ENCODE measurements around the gene GPD1. TPM values are rescaled to one million over a fixed set of nuclear protein-coding genes. Genes with fewer than 3 reads are reported as not detected.

Gene GPD1
- total and polyA plus RNA-seq, 9 of the 15 experiments (the other 6 are each of a cell fraction or from before 2014, with no cell fraction given) = 0.13 to 1.00 (median 0.55) TPM

DNA sequence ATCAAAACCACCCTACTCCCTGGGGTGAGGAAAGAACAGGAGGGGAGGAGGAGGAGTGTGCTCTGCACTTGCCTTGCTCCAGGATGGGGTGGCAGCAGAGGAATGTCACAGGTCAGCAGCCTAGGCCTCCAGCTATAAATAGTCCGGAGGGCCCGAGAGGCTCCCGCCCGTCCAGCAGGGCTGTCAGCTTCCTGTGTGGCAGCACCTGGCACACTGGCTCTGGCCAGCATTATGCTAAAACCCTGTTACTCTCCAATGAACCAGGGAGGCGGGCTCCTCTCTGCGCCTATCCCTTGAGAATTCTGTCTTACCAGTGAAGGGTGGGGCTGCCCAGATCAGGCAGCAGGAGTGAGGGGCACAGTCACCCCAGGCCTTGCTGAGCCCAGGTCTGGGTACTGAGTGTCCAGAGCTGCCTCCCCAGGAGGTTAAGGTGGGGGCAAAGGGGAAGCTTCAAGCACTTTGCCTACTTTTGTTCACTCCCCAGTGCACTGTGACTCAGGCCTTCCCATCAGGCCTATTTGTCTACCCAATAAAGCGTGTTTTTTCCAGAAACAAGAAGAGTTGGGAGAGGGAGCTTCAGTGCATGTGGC, 7.0 kb downstream of the GPD1 start:
- ATAC-seq = no peak
- Histone ChIP-seq H2AFZ (ENCODE audit: low read depth, low read length) (peak overlapping the region; percentile 90), H3K4me1 (replicated peaks in 1 of 2; ENCODE audit: control insufficient read depth in 2 of 2, insufficient read depth in 2 of 2, low read length in 2 of 2) (peaks cover 29 to 48% of the 10 kb centered on the region in 2 experiments), H3K9ac (ENCODE audit: insufficient read depth in 1 of 2, low read depth in 2 of 2, low read length in 2 of 2) (peak overlapping the region; percentile 43 to 86), H3K36me3 (ENCODE audit: control insufficient read depth, insufficient read depth, low read length) (peaks cover 5% of the 10 kb centered on the region; the same call in 1 of the 3 replicates), H3K4me3 (0 out of 2 replicates have a peak overlapping the region, but pooled peaks have one; percentile 78), H3K27ac (ENCODE audit: extremely low read depth, low read depth, low read length) (peak overlapping the region; percentile 65), H3K27me3 (ENCODE audit: control insufficient read depth in 2 of 2, insufficient read depth in 2 of 2, low read length in 2 of 2) (no peaks in the 10 kb centered on the region), H3K9me3 (replicated peaks; ENCODE audit: control insufficient read depth, insufficient read depth, low read depth, low read length) (no peaks in the 10 kb centered on the region), H3K4me2 (ENCODE audit: insufficient read depth, low read length) (peak overlapping the region; percentile 98), H4K20me1 (replicated peaks; ENCODE audit: control insufficient read depth, insufficient read depth, low read length) (peaks cover 5% of the 10 kb centered on the region; the same call in 1 of the 2 replicates), H3K79me2 (ENCODE audit: control insufficient read depth, insufficient read depth, low read length) (peaks cover 34% of the 10 kb centered on the region), H3K9me1 (ENCODE audit: control insufficient read depth, insufficient read depth, low read length) (no peaks in the 10 kb centered on the region)
- FAIRE-seq = no peak
- WGBS (ENCODE audit: insufficient coverage, low coverage, missing lambda C conversion rate) = 31% methylated on average over 7 of the region's 7 CpGs
- in situ Hi-C loops (cut with MboI) (no loop called here), intact Hi-C loops (cut with micrococcal nuclease) (loop anchor here (1.0 kb wide), 1 partner anchor 26 kb away; the partner anchor contains the start of gene SMARCD1)
- peak in 2 of 4 experiments; percentile 32 to 53 for DNase-seq (ENCODE audit: extremely low read depth in 1 of 4, low spot score in 3 of 4)
- ChIA-PET CTCF (ENCODE audit: low intra/inter-chr PET ratio) (interaction anchor here (0.7 to 1.3 kb wide), 4 partner anchors 23 to 144 kb away, joined by 3 to 4 read pairs (median 4); no protein-coding TSS in a partner anchor), POLR2A (interaction anchor here (0.6 to 1.9 kb wide), 12 partner anchors 7 to 172 kb away, joined by 3 to 15 read pairs (median 4); partner anchors contain the start of genes CERS5, GPD1 and LIMA1)
- BruUV-seq (replicated peaks) = no TSS peak
- TF ChIP-seq TRIM24 (IDR thresholded peaks at IDR 0.05) (no peak), ZBTB33 (CRISPR knock-in tag; IDR thresholded peaks at IDR 0.05) (no peak), KDM4B (IDR thresholded peaks at IDR 0.05; ENCODE audit: borderline replicate concordance in 2 of 2, low read depth in 1 of 2) (no peak), ZC3H11A (IDR thresholded peaks at IDR 0.05; ENCODE audit: low read depth, low read length) (no peak), ZNF197 (CRISPR knock-in tag; IDR thresholded peaks at IDR 0.05; ENCODE audit: low read depth) (no peak), EHMT2 (IDR thresholded peaks at IDR 0.05) (no peak), FOXP4 (CRISPR knock-in tag; IDR thresholded peaks at IDR 0.05; ENCODE audit: borderline replicate concordance) (no peak), NCOA1 (IDR thresholded peaks at IDR 0.05; ENCODE audit: low read depth) (no peak), ZNF717 (CRISPR knock-in tag; IDR thresholded peaks at IDR 0.05) (no peak), TRIM28 (IDR thresholded peaks at IDR 0.05) (no peak), HLTF (IDR thresholded peaks at IDR 0.05) (no peak), NCOA4 (IDR thresholded peaks at IDR 0.05; ENCODE audit: partially characterized antibody) (no peak), ZFX (CRISPR knock-in tag; IDR thresholded peaks at IDR 0.05) (peak; percentile 5; the same call in 1 of the 2 replicates), RUNX1 (IDR thresholded peaks at IDR 0.05; ENCODE audit: low read depth) (no peak)
- TF ChIP-seq, protein P1, sequence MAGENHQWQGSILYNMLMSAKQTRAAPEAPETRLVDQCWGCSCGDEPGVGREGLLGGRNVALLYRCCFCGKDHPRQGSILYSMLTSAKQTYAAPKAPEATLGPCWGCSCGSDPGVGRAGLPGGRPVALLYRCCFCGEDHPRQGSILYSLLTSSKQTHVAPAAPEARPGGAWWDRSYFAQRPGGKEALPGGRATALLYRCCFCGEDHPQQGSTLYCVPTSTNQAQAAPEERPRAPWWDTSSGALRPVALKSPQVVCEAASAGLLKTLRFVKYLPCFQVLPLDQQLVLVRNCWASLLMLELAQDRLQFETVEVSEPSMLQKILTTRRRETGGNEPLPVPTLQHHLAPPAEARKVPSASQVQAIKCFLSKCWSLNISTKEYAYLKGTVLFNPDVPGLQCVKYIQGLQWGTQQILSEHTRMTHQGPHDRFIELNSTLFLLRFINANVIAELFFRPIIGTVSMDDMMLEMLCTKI (IDR thresholded peaks at IDR 0.05; ENCODE audit: partially characterized antibody) = no peak
